ENCODE data around the gene PIGV.

PIGV gene

GRCh38 chr1:26774462-26774861 lies 13.3 kb upstream of the PIGV start:
- no peak for DNase-seq

GRCh38 chr1:26775666-26776065 lies 12.1 kb upstream of the PIGV start:
- no peak for DNase-seq

DNA sequence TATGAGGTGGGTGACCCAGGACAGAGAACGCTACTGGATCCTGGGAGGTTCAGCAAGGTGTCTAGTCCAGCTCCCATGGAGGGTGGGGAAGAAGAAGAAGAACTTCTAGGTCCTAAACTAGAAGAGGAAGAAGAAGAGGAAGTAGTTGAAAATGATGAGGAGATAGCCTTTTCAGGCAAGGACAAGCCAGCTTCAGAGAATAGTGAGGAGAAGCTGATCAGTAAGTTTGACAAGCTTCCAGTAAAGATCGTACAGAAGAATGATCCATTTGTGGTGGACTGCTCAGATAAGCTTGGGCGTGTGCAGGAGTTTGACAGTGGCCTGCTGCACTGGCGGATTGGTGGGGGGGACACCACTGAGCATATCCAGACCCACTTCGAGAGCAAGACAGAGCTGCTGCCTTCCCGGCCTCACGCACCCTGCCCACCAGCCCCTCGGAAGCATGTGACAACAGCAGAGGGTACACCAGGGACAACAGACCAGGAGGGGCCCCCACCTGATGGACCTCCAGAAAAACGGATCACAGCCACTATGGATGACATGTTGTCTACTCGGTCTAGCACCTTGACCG lies 8.6 kb upstream of the PIGV start:
- DNase-seq, result no peak

DNA sequence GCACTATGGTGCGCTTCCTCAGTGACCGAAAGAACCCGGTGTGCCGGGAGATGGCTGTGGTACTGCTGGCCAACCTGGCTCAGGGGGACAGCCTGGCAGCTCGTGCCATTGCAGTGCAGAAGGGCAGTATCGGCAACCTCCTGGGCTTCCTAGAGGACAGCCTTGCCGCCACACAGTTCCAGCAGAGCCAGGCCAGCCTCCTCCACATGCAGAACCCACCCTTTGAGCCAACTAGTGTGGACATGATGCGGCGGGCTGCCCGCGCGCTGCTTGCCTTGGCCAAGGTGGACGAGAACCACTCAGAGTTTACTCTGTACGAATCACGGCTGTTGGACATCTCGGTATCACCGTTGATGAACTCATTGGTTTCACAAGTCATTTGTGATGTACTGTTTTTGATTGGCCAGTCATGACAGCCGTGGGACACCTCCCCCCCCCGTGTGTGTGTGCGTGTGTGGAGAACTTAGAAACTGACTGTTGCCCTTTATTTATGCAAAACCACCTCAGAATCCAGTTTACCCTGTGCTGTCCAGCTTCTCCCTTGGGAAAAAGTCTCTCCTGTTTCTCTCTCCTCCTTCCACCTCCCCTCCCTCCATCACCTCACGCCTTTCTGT lies 7.3 kb upstream of the PIGV start:
- DNase-seq, result no peak

DNA sequence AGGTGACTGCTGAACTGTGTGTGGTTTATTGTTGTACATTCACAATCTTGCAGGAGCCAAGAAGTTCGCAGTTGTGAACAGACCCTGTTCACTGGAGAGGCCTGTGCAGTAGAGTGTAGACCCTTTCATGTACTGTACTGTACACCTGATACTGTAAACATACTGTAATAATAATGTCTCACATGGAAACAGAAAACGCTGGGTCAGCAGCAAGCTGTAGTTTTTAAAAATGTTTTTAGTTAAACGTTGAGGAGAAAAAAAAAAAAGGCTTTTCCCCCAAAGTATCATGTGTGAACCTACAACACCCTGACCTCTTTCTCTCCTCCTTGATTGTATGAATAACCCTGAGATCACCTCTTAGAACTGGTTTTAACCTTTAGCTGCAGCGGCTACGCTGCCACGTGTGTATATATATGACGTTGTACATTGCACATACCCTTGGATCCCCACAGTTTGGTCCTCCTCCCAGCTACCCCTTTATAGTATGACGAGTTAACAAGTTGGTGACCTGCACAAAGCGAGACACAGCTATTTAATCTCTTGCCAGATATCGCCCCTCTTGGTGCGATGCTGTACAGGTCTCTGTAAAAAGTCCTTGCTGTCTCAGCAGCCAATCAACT lies 6.4 kb upstream of the PIGV start:
- DNase-seq, result no peak

- DNase-seq, result no peak
Observed at GRCh38 chr1:26782521-26783212, 5.1 kb upstream of the PIGV start.

DNA sequence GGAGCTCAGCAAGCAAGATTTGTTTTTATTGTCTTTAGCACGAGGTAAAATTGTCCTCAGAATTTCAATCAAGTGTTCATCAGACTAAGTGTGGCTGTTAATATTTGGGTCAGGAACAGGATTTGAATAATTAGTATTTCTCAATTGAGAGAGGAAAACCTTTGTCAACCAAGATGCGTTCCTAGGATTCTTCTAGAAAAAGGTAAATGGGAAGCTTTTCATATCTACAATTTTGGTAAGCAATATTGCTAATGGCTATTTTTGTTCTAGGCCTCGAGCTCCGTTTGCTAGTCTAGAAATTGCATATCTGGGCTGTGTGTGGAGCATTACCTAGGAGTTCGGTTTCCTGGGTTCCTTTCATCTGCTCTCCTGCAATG lies 4.1 kb upstream of the PIGV start:
- no peak for DNase-seq

DNA sequence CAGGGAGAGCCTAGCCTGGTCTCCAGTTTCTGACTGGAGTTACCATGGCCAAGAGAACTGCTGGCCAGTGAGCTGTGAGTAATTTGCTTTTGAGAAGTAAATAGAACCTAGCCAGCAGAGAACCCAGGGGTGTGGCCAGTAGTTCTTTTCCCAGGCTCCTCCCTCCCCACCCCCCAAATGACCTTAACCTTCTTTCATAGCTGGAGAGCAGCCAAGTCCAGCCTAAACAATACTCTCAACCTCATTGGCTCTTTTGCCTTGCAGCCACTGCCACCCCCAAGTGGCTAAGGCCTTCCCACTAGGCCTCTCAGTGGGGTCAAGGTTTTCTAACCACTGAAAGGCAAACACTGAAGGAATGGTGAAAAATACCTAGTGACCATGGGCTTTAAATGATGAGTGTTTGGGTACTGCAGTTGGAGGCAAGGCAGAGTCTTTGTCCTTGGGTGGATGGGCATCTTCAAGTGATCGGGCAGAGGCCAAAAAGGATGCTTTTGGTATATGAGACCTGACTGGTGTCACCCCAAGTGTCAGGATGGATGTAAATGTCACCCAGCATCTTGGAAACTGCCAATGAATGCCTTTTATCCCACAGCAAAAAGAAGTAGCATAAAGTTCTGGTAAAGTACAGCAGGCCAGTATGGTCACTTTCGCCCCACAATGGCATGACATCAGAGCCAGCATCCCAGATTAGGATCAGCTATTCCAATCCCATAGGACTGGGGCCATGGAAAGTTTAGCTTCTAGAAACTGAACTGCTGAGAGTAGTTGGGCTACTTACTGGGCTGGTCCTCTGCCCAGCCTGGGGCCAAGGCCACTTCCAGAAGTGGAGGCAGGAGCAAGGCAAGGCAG lies 3.5 kb upstream of the PIGV start:
- DNase-seq, result peak; percentile 30

DNA sequence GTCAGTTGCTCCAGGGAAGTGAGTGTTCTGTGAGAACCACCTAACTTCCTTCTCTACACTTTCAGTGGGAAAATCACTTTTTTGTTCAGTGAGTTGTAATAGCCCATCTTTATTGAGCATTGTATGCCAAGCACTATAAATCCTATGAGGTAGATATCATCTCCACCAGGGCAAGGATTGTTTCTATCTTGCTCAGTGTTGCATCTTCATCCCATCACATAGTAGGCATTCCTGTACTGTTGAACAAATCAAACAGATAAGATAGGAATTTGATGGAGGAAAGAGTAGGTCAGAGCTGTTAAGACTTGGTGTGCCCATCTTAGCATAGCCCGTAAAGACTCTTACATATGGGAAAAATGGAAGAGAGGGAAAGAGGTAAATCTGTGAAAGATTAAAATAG lies 2.9 kb upstream of the PIGV start:
- no peak for DNase-seq

DNA sequence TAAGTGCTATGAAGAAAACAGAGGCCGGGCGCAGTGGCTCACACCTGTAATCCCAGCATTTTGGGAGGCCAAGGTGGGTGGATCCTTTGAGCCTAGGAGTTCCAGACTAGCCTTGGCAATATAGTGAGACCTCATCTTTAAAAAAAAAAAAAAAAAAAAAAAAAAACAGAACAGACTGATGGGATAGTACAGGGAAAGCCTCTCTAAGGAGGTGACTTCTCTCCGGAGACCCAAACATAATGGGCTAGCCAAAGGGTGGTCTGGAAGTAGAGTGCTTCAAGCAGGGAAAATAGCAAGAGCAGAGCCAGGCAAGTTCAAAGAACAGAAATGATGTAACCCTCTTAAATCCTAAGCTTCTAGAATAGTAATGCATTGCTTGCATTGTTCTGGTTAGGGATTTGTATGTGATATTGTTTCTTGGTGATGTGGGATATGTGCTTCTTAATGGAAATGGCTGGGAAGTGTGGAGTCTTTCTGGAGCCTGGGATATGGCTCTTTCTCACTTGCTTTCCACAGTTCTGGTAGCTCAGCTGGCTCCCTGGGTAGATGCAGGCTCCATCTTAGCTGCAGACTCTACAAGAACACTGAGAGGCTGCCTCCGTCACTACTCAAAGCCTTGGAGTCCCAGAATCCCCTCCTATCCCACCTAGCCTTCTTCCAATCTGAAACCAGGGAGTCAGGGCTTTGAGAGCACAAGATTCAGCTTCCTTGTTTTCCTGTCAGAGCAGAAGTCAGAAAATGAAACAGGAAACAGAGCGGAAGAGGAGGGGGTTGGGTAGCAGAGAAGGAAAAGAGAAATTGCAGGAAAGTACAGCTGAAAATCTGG lies 1.9 kb upstream of the PIGV start:
- DNase-seq, result no peak

DNA sequence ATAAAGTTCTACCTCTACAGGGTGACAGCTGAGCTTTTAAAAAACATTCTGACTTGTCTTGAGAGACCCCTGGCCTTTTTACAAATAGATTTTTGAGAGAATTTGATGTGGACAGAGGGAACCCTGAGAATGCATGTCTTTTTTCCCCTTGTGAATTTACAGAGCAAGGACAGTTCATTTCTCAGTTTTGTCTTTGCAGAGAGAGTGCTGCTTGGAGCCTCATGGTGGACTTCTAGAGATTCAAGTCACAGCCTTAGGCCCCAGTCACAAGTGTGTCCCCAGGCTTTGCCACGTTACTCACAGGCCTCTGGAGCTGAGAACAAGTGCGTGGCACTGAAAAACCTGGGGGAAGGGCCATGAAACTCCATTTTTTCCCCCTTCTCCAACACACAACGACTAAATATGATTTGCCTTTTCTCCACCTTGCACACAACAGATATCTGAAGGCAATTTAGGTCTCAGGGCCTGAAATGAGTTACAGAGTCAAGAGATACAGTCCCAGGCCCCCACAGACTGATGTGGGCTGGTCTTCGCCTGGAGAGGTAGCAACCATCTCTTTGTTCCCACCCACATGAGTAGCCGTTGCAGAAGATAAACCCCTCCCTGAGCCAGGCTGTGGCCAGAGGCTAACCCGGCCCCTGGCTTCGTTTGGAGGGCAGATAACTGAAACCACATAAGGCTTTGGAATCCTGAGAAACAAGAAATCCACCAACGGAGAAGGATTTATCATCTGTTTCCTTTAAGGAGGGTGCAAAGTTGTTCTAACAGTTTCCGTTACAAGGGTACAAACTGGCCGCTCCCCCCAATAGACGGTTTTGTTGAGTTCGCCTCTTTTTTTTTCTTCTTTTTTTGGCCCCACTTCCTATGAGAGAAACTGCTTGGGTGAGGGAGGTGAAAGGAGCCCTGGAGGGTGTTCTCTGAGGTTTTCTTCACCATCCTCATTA lies 1.0 kb upstream of the PIGV start:
- no peak for DNase-seq

GRCh38 chr1:26787381-26787705 lies 407 bp upstream of the PIGV start:
- DNase-seq, result no peak

DNA sequence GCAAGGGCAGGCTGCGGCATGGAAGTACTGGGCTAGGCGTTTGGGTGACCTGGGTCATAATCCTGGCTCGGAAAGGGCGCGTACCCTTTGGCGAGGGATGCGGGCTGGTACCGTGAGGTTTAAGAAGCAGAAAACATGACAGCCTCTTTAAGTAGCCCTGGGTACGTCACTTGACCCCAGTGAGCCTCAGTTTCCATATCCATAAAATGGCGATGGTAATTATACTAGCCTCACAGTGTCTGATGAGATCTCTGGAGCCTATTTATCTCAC lies 700 bp downstream of the PIGV start:
- DNase-seq, result no peak

DNA sequence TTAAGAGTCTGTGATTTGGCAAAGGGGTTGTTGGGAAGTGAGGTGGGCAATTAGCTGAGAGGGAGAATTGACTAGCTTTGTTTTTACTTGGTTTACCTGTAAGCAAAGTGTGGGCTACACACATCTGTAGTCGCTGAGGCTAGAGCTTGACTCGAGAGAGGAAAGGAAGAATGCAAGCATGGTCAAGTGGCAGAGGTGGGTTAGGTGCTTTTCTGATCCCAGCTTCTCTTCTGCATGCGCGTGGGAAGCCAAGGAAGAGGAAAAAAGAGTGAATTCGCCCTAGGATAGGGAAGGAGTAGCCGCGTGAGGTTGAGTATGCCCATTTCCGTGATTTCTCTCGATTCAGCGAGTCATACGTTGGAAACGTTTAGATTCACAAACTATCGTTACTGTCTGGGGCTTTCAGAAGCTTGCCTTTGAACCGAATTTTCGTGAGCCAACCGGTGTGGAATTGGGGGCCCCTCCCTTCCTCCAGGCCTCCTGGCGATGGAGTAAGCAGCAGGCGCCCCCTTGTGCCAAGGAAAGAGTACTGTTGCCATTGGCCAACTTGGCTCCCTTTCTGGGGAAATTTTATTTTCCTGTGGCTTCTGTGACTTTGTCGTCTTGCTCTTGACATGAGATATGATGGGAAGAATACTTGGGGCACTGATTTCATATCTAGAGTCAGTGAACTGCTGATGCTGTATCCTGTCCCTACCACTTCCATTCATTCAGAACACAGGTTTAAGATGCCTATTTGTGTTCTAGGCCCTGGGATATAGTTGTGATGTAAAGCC lies 1.3 kb downstream of the PIGV start:
- DNase-seq, result peak; percentile 64

DNA sequence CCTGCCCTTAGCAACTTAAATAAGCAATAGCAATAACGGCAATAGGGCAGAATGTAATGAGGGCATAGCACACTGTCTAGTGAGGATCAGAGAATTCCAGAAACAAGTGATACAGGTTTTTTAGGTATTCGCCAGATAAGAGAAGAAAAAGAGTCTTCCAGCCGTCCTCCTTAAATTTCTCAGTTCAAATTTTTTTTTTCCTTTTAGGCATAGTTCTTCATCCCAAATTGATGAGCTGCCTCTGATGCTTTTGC lies 1.8 kb downstream of the PIGV start:
- no peak for DNase-seq

DNA sequence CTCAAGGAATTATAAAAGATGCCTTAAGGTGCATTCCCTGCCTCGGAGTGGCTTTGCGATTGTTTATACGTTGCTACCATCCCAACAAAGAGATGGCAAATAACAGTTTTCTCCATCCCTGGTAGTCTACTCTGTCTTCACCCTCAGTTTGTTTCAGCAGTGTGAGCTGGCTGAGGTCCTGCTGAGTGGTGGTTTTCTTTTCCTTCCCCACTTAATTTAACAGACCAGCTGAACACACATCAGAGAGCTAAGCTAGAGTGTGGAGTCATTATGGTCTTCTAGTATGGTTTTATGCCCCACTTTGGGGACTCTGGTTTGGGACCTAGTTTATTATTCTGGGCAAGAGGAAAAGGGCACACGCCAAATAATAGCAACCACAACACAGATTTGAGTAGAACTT lies 2.2 kb downstream of the PIGV start:
- no peak for DNase-seq

- DNase-seq, result no peak
Observed at GRCh38 chr1:26790551-26790953, 2.8 kb downstream of the PIGV start.

DNA sequence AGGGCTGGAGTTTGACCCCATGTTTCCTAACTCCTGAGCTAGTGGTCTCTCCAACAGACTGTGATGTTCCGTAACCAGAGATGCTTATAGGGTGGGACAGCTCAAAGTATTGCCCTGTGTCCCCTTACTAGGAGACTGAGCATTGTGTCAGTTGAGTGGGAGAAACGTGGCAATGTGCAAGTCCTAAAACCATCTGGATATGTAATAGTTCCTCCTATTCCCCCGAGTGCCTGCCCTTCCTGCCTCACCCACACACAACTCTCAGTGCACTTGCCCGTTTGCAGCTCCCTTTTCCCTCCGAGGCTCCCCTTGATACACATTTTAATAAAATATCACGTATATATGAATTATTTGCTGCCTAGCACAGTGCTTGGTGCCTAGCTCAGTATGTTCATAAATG lies 3.4 kb downstream of the PIGV start:
- no peak for DNase-seq

GRCh38 chr1:26791626-26792025 lies 3.9 kb downstream of the PIGV start:
- DNase-seq, result no peak

DNA sequence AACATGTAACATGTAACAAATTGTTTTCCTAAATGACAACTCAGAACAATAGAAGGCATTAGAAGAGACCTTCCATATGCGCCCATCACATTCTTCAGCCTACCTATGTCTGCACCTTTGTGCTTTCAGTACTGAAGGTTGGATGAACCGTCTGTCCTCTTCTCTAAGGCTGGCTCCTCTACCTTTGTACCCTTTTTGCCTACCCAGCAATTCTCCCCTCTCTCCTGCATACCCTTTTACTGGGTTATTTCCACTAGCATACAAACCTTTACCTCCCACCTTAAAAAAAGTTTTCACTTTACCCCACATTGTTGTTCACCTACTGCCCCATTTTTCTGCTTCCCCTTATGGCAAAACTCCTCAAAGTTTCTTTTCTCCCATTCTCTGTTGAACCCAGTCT lies 5.2 kb downstream of the PIGV start:
- no peak for DNase-seq

GRCh38 chr1:26794391-26794790 lies 6.6 kb downstream of the PIGV start:
- no peak for DNase-seq
